HCT116 (cell line): ENCODE data around the gene CHST15. TPM values are rescaled to one million over a fixed set of nuclear protein-coding genes. Genes with fewer than 3 reads are reported as not detected.

Experiments used
- ATAC-seq: fragments of 200-7000 bp; cut with Tn5 transposase; 2 replicates; pipeline ENCODE4 v1.9.1; 2020; ENCODE audit warnings: mild to moderate bottlenecking, moderate library complexity
- BruUV-seq: library from RNA; stranded (reverse); fragments of 400-500 nt; replicated peaks from 2 replicates; lab custom pipeline; 2021; lab: Mats Ljungman, UMichigan
- CTCF ChIA-PET: fragments of 300-600 bp; sonication (Branson Sonifier 250); formaldehyde crosslinking; loops from one replicate; lab custom pipeline; 2021; ENCODE audit warnings: antibody characterized with exemption; lab: Charles Lee
- POLR2A ChIA-PET: fragments of 300-600, 350-600 bp; sonication (Branson Sonifier 250); formaldehyde crosslinking; loops from one replicate; lab custom pipeline; 2021; ENCODE audit warnings: antibody characterized with exemption; lab: Charles Lee
- RAD21 ChIA-PET, 2 experiments: fragments of 300-600 bp; sonication (Branson Sonifier 250); formaldehyde crosslinking; loops; one replicate each; lab custom pipeline; 2023; ENCODE audit warnings: low total read pairs in 2 of 2; ENCODE audit not compliant: uncharacterized antibody in 2 of 2, unreplicated experiment in 2 of 2, low non-redundant PET in 1 of 2; lab: Charles Lee
- DNase-seq: peaks from one replicate; pipeline ENCODE4 v3.0.0-alpha.2; 2010; ENCODE audit warnings: low read depth, low spot score
- H2AFZ ChIP-seq: fragments of 200-600 bp; shearing (Covaris generic), sonication (generic); 2 replicates; pipeline ENCODE4 v1.6.1; 2017; ENCODE audit warnings: low read depth, mixed run types, mixed read lengths, antibody characterized with exemption, low read length; ENCODE audit not compliant: poor library complexity, severe bottlenecking
- H3K27ac ChIP-seq: 2 replicates; pipeline ENCODE4 v1.5.1; 2012; ENCODE audit warnings: low read depth, low read length
- H3K27me3 ChIP-seq: fragments of 200-600 bp; sonication (generic); 2 replicates; pipeline ENCODE4 v1.6.1; 2016; ENCODE audit warnings: mixed run types, low read length, mixed read lengths; ENCODE audit not compliant: insufficient read depth
- H3K36me3 ChIP-seq, 2 experiments: fragments of 200-500 bp in 1 of 2; fragments of 200-600 bp in 1 of 2; sonication (Bioruptor generic) in 1 of 2; sonication (generic) in 1 of 2; 2 replicates each; pipeline versions ENCODE4 v1.5.1 to v1.6.1; 2014 to 2016; ENCODE audit warnings: low read length in 2 of 2, inconsistent platforms in 1 of 2, mixed read lengths in 1 of 2, mixed run types in 1 of 2; ENCODE audit not compliant: insufficient read depth in 2 of 2, control insufficient read depth in 1 of 2
- H3K4me1 ChIP-seq, 2 experiments: fragments of 200-600 bp in 1 of 2; sonication (generic) in 1 of 2; 2 replicates each; pipeline versions ENCODE4 v1.5.1 to v1.6.1; 2012 to 2017; ENCODE audit warnings: low read length in 2 of 2, inconsistent platforms in 1 of 2, mild to moderate bottlenecking in 1 of 2, mixed read lengths in 1 of 2, mixed run types in 1 of 2, moderate library complexity in 1 of 2; ENCODE audit not compliant: insufficient read depth in 2 of 2, control insufficient read depth in 1 of 2
- H3K4me2 ChIP-seq: fragments of 200-600 bp; sonication (generic); 2 replicates; pipeline ENCODE4 v1.6.1; 2017; ENCODE audit warnings: mixed run types, low read length, mixed read lengths
- H3K4me3 ChIP-seq, 2 experiments: fragments of 200-600 bp in 1 of 2; sonication (generic) in 1 of 2; replicated peaks in 1 of 2; 2 replicates each; pipeline ENCODE4 v1.5.1; 2011 to 2016; ENCODE audit warnings: low read length in 2 of 2, control low read depth in 1 of 2, low read depth in 1 of 2, mild to moderate bottlenecking in 1 of 2, mixed read lengths in 1 of 2, mixed run types in 1 of 2
- H3K79me2 ChIP-seq: fragments of 200-600 bp; sonication (generic); 2 replicates; pipeline ENCODE4 v1.6.1; 2017; ENCODE audit warnings: mild to moderate bottlenecking, mixed run types, low read length, moderate library complexity, mixed read lengths; ENCODE audit not compliant: insufficient read depth
- H3K9ac ChIP-seq: fragments of 200-600 bp; sonication (generic); 2 replicates; pipeline ENCODE4 v1.6.1; 2016; ENCODE audit warnings: low read length, mixed read lengths
- H3K9me2 ChIP-seq: fragments of 200-600 bp; sonication (generic), shearing (Covaris generic); 2 replicates; pipeline ENCODE4 v1.6.1; 2017; ENCODE audit warnings: mixed run types, mild to moderate bottlenecking, moderate library complexity; ENCODE audit not compliant: insufficient read depth
- H3K9me3 ChIP-seq, 2 experiments: fragments of 200-500 bp in 1 of 2; fragments of 200-600 bp in 1 of 2; sonication (Bioruptor generic) in 1 of 2; sonication (generic) in 1 of 2; 2 replicates each; pipeline ENCODE4 v1.6.1; 2014 to 2017; ENCODE audit warnings: low read length in 2 of 2, mixed read lengths in 2 of 2, inconsistent platforms in 1 of 2, low read depth in 1 of 2, mild to moderate bottlenecking in 1 of 2, mixed run types in 1 of 2, moderate library complexity in 1 of 2; ENCODE audit not compliant: control insufficient read depth in 1 of 2, insufficient read depth in 1 of 2
- H4K20me1 ChIP-seq: fragments of 200-600 bp; sonication (generic), shearing (Covaris generic); 2 replicates; pipeline ENCODE4 v1.6.1; 2017; ENCODE audit warnings: mixed run types, mild to moderate bottlenecking, moderate library complexity; ENCODE audit not compliant: insufficient read depth
- CBX3 ChIP-seq: IDR thresholded peaks from 2 replicates; pipeline ENCODE4 v1.6.1; 2012; ENCODE audit warnings: low read depth
- CEBPB ChIP-seq: IDR thresholded peaks from 2 replicates; pipeline ENCODE4 v1.6.1; 2012; ENCODE audit warnings: low read depth
- CTCF ChIP-seq, 3 experiments: fragments of 200-600 bp in 1 of 3; sonication (generic) in 1 of 3; IDR thresholded peaks in 2 of 3; conservative IDR thresholded peaks in 1 of 3; 2 replicates each; pipeline ENCODE4 v1.5.1; 2012 to 2017; ENCODE audit warnings: low read depth in 2 of 3, low read length in 2 of 3, antibody characterized with exemption in 1 of 3, borderline replicate concordance in 1 of 3, control low read depth in 1 of 3, mild to moderate bottlenecking in 1 of 3, mixed read lengths in 1 of 3, mixed run types in 1 of 3, moderate library complexity in 1 of 3; ENCODE audit not compliant: insufficient read depth in 1 of 3
- EGR1 ChIP-seq: IDR thresholded peaks from 2 replicates; pipeline ENCODE4 v1.6.1; 2012; ENCODE audit warnings: low read depth
- EZH2 ChIP-seq: fragments of 200-600 bp; sonication (generic); IDR thresholded peaks from 2 replicates; pipeline ENCODE4 v1.6.1; 2017; ENCODE audit warnings: antibody characterized with exemption, mixed run types
- FOSL1 ChIP-seq: IDR thresholded peaks from 2 replicates; pipeline ENCODE4 v1.6.1; 2012; ENCODE audit warnings: low read depth
- JUND ChIP-seq: IDR thresholded peaks from 2 replicates; pipeline ENCODE4 v1.6.1; 2012
- POLR2A ChIP-seq: IDR thresholded peaks from 2 replicates; pipeline ENCODE4 v1.7.0; 2011; ENCODE audit warnings: borderline replicate concordance; ENCODE audit not compliant: insufficient read depth, insufficient read length; ENCODE audit errors: extremely low read depth
- POLR2AphosphoS5 ChIP-seq: IDR thresholded peaks from 2 replicates; pipeline ENCODE4 v1.6.1; 2011; ENCODE audit warnings: mild to moderate bottlenecking, low read depth, low read length, moderate library complexity
- REST ChIP-seq: IDR thresholded peaks from 2 replicates; pipeline ENCODE4 v1.6.1; 2012; ENCODE audit warnings: low read depth
- SIN3A ChIP-seq: IDR thresholded peaks from 2 replicates; pipeline ENCODE4 v1.6.1; 2012; ENCODE audit warnings: low read depth
- SRF ChIP-seq: IDR thresholded peaks from 2 replicates; pipeline ENCODE4 v1.6.1; 2012; ENCODE audit warnings: low read depth
- TCF7L2 ChIP-seq: IDR thresholded peaks from 2 replicates; pipeline ENCODE4 v1.7.0; 2011; ENCODE audit warnings: borderline replicate concordance, inconsistent platforms; ENCODE audit not compliant: insufficient read depth, insufficient read length; ENCODE audit errors: extremely low read depth
- YY1 ChIP-seq: IDR thresholded peaks from 2 replicates; pipeline ENCODE4 v1.6.1; 2011; ENCODE audit warnings: low read length, low read depth, moderate library complexity, mild to moderate bottlenecking; ENCODE audit not compliant: insufficient replicate concordance; ENCODE audit errors: extremely low read depth
- ZFX ChIP-seq: fragments of 450-650 bp; IDR thresholded peaks from 2 replicates; pipeline ENCODE4 v1.6.1; 2017
- intact Hi-C: fragments of 100-400 bp; cut with micrococcal nuclease; formaldehyde crosslinking; loops from 2 replicates; pipeline ENCODE4 v1.10.0; 2022
- total RNA-seq: library from RNA; stranded (reverse); gene quantifications from one replicate; pipeline ENCODE4 v1.2.1, GENCODE V29; 2021; ENCODE audit not compliant: unreplicated experiment

The CHST15 gene
- total RNA-seq, 1 experiment from 2014 or later, result 47.2 TPM

GRCh38 chr10:124018886-124019525 is 74.4 kb downstream of the CHST15 start:
- ChIA-PET POLR2A (no interaction called here), RAD21 (no interaction called here), CTCF (no interaction called here)
- DNase-seq (no peak), ATAC-seq (no peak)
- intact Hi-C loops, result no loop called here
- Histone ChIP-seq H3K27ac (no peak overlapping the region), H3K79me2 (no peaks in the 10 kb centered on the region), H3K36me3 (peaks cover 9 to 19% of the 10 kb centered on the region in 2 experiments; a peak in 3 of 4 replicates), H3K4me1 (no peaks in the 10 kb centered on the region), H2AFZ (no peak overlapping the region), H3K4me2 (no peak overlapping the region), H3K4me3 (no peak overlapping the region), H3K9me3 (no peaks in the 10 kb centered on the region), H4K20me1 (no peaks in the 10 kb centered on the region), H3K27me3 (no peaks in the 10 kb centered on the region), H3K9ac (no peak overlapping the region), H3K9me2 (no peaks in the 10 kb centered on the region)
- no TSS peak for BruUV-seq
- TF ChIP-seq ZFX (no peak), CBX3 (no peak), REST (no peak), EGR1 (no peak), POLR2AphosphoS5 (no peak), CEBPB (no peak), POLR2A (no peak), JUND (no peak), TCF7L2 (no peak), SIN3A (no peak), CTCF (IDR thresholded peaks at IDR 0.05 in 2 of 3, conservative IDR thresholded peaks at IDR 0.05 in 1 of 3; ENCODE audit: borderline replicate concordance in 1 of 3, insufficient read depth in 1 of 3, low read depth in 2 of 3, low read length in 2 of 3) (no peak), YY1 (no peak), EZH2 (no peak), SRF (no peak), FOSL1 (no peak)
